ENCODE results near the gene ARHGAP12. TPM values are rescaled to one million over a fixed set of nuclear protein-coding genes. Genes with fewer than 3 reads are reported as not detected.

ARHGAP12 gene
- total RNA-seq, 1 experiment from 2014 or later = 62.3 TPM

DNA sequence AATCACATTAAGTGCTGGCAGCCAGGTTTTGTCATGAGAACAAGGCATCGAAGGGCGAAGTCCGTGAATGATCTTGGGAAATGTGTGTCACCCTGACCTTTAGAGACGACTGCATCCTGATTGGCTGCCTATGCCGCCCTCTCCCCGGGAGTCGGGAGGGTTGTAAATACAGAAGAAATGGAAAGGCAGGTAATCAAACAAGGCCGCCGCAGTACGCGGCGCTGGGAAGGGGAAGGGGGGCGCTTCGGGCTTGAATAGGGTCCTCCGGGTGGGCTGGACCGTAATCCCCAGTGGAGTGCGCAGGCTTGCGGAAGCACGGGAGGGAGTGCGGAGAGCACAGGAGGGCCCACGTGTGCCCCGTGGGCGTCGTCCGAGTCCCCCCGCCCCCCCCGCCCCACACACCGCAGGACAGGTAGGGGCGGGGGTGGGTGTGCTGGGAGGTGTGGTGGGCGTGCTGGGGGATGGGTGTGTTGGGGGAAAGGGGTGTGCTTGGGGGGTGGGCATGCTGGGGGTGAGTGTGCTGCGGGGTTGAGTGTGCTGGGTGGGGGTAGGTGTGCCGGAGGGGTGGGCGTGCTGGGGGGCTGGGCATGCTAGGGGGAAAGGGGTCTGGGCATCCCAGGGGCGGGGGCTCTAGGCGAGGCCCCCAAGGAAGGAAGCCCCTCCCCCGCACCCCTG is 169.4 kb downstream of the ARHGAP12 start:
- Mint-ChIP-seq H3K27me3 (ENCODE audit: insufficient read depth, unreplicated experiment) (no peaks in the 10 kb centered on the region), H3K4me3 (ENCODE audit: unreplicated experiment) (peak overlapping the region; percentile 99), H3K4me1 (ENCODE audit: low read depth, unreplicated experiment) (peaks cover 11% of the 10 kb centered on the region), H3K27ac (ENCODE audit: unreplicated experiment) (peak overlapping the region; percentile 94), H3K36me3 (ENCODE audit: insufficient read depth, unreplicated experiment) (peaks cover 7% of the 10 kb centered on the region), H3K9me3 (ENCODE audit: unreplicated experiment) (no peaks in the 10 kb centered on the region)
- peaks cover 14% of the 10 kb centered on the region for H3K4me1 ChIP-seq
- H3K27me3 ChIP-seq (replicated peaks; ENCODE audit: control insufficient read depth, insufficient read depth, low read length) = no peaks in the 10 kb centered on the region
- POLR2A ChIA-PET = interaction anchor here (1.0 kb wide), 1 partner anchor 10 kb away, joined by 5 read pairs; no protein-coding TSS in a partner anchor
- no TSS peak for BruUV-seq (replicated peaks)
- intact Hi-C loops (cut with micrococcal nuclease; ENCODE audit: unreplicated experiment) = no loop called here
- no peaks in the 10 kb centered on the region; the same call in 1 of the 2 replicates for H3K9me3 ChIP-seq
- CTCF ChIA-PET = interaction anchor here (1.0 kb wide), 2 partner anchors 11 to 1007 kb away, joined by 3 to 4 read pairs; no protein-coding TSS in a partner anchor
- peak; percentile 85 to 88 for DNase-seq
- TF ChIP-seq, protein P1, sequence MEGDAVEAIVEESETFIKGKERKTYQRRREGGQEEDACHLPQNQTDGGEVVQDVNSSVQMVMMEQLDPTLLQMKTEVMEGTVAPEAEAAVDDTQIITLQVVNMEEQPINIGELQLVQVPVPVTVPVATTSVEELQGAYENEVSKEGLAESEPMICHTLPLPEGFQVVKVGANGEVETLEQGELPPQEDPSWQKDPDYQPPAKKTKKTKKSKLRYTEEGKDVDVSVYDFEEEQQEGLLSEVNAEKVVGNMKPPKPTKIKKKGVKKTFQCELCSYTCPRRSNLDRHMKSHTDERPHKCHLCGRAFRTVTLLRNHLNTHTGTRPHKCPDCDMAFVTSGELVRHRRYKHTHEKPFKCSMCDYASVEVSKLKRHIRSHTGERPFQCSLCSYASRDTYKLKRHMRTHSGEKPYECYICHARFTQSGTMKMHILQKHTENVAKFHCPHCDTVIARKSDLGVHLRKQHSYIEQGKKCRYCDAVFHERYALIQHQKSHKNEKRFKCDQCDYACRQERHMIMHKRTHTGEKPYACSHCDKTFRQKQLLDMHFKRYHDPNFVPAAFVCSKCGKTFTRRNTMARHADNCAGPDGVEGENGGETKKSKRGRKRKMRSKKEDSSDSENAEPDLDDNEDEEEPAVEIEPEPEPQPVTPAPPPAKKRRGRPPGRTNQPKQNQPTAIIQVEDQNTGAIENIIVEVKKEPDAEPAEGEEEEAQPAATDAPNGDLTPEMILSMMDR (IDR thresholded peaks at IDR 0.05; ENCODE audit: insufficient read depth in 1 of 2, low read depth in 1 of 2, low read length in 1 of 2, severe bottlenecking in 1 of 2, unreplicated experiment in 1 of 2) = no peak
- no peaks in the 10 kb centered on the region for H3K36me3 ChIP-seq (ENCODE audit: control insufficient read depth, insufficient read depth, low read length)
- H3K4me3 ChIP-seq (ENCODE audit: low read depth, low read length) = peak overlapping the region; percentile 90

DNA sequence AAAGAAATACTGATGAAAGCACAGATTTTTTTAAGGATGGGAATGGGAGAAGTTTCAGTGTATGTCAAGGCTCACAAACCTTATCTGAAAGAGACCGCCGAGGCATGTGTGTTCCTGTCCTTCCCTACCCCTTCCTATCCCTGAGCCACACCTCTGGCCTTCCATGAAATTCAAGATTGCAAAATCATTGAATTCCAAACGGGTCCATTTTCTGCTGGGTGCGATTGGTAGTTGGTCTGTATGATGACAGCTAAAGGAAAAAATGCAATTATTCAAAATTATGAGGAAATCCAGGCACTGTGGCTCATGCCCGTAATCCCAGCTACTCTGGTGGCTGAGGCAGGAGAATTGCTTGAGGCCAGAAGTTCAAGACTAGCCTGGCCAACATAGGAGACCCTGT is 170.1 kb downstream of the ARHGAP12 start:
- TF ChIP-seq, protein P1 (IDR thresholded peaks at IDR 0.05; ENCODE audit: insufficient read depth in 1 of 2, low read depth in 1 of 2, low read length in 1 of 2, severe bottlenecking in 1 of 2, unreplicated experiment in 1 of 2) = no peak
- BruUV-seq (replicated peaks) = TSS peak; percentile 77
- H3K27me3 ChIP-seq (replicated peaks; ENCODE audit: control insufficient read depth, insufficient read depth, low read length) = no peaks in the 10 kb centered on the region
- peaks cover 14% of the 10 kb centered on the region for H3K4me1 ChIP-seq
- H3K4me3 ChIP-seq (ENCODE audit: low read depth, low read length) = no peak overlapping the region; the same call in 1 of the 2 replicates
- ChIA-PET POLR2A (no interaction called here), CTCF (no interaction called here)
- no peaks in the 10 kb centered on the region for H3K9me3 ChIP-seq
- peaks cover 7% of the 10 kb centered on the region for H3K36me3 Mint-ChIP-seq (ENCODE audit: insufficient read depth, unreplicated experiment)
- H3K36me3 ChIP-seq (ENCODE audit: control insufficient read depth, insufficient read depth, low read length) = no peaks in the 10 kb centered on the region
- no peak overlapping the region for H3K27ac Mint-ChIP-seq (ENCODE audit: unreplicated experiment)
- H3K4me1 Mint-ChIP-seq (ENCODE audit: low read depth, unreplicated experiment) = peaks cover 11% of the 10 kb centered on the region
- DNase-seq = no peak
- intact Hi-C loops (cut with micrococcal nuclease; ENCODE audit: unreplicated experiment) = no loop called here
- H3K27me3 Mint-ChIP-seq (ENCODE audit: insufficient read depth, unreplicated experiment) = no peaks in the 10 kb centered on the region
- H3K9me3 Mint-ChIP-seq (ENCODE audit: unreplicated experiment) = no peaks in the 10 kb centered on the region
- peak overlapping the region; percentile 99 for H3K4me3 Mint-ChIP-seq (ENCODE audit: unreplicated experiment)

DNA sequence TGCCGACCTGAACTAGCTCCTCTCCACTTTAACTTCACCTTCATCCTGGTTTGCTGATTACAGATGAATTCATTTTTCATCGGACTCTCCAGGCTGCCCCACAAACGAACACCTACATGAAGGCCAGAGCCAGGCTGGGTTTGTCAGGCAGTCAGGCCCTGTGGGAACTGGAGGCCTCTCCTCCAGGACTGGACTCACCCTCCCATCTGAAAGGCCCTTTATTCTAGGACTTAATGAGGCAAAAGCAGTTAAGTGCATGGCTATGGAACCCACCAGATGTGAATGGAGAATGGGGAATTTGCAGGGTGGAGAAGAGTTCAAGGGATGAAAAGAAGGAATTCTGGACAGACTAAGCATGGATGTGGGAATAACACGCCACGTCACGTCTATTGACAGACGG is 170.8 kb downstream of the ARHGAP12 start:
- Mint-ChIP-seq H3K27me3 (ENCODE audit: insufficient read depth, unreplicated experiment) (no peaks in the 10 kb centered on the region), H3K36me3 (ENCODE audit: insufficient read depth, unreplicated experiment) (peaks cover 7% of the 10 kb centered on the region), H3K27ac (ENCODE audit: unreplicated experiment) (no peak overlapping the region), H3K9me3 (ENCODE audit: unreplicated experiment) (no peaks in the 10 kb centered on the region), H3K4me1 (ENCODE audit: low read depth, unreplicated experiment) (peaks cover 11% of the 10 kb centered on the region), H3K4me3 (ENCODE audit: unreplicated experiment) (peak overlapping the region; percentile 99)
- H3K36me3 ChIP-seq (ENCODE audit: control insufficient read depth, insufficient read depth, low read length) = no peaks in the 10 kb centered on the region
- peaks cover 14% of the 10 kb centered on the region for H3K4me1 ChIP-seq
- H3K9me3 ChIP-seq = no peaks in the 10 kb centered on the region
- DNase-seq = no peak
- ChIA-PET POLR2A (no interaction called here), CTCF (no interaction called here)
- BruUV-seq (replicated peaks) = no TSS peak
- TF ChIP-seq, protein P1 (IDR thresholded peaks at IDR 0.05; ENCODE audit: insufficient read depth in 1 of 2, low read depth in 1 of 2, low read length in 1 of 2, severe bottlenecking in 1 of 2, unreplicated experiment in 1 of 2) = no peak
- intact Hi-C loops (cut with micrococcal nuclease; ENCODE audit: unreplicated experiment) = no loop called here
- no peak overlapping the region for H3K4me3 ChIP-seq (ENCODE audit: low read depth, low read length)
- no peaks in the 10 kb centered on the region for H3K27me3 ChIP-seq (replicated peaks; ENCODE audit: control insufficient read depth, insufficient read depth, low read length)

All from Caco-2 (cell line).